Thoracic aorta (tissue), 2 donors: ENCODE results near the gene REXO5. TPM values are rescaled to one million over a fixed set of nuclear protein-coding genes. Genes with fewer than 3 reads are reported as not detected.

ENCODE experiments used
- ATAC-seq: fragments of 150-250 bp; one replicate; pipeline ENCODE4 v1.8.0; 2017; ENCODE audit warnings: low read depth; ENCODE audit not compliant: insufficient number of reproducible peaks, low FRiP score
- DNase-seq: peaks from one replicate; pipeline ENCODE4 v3.0.0-alpha.2; 2020; ENCODE audit warnings: low spot score
- H3K27ac ChIP-seq, 2 donors: fragments of 200-600 bp; sonication (generic); 1 replicate in 1 of 2; 2 replicates in 1 of 2; pipeline ENCODE4 v1.5.1; 2016; ENCODE audit warnings: mild to moderate bottlenecking in 2 of 2, moderate library complexity in 2 of 2
- H3K27me3 ChIP-seq: fragments of 200-600 bp; sonication (generic); replicated peaks from 2 replicates; pipeline ENCODE4 v1.6.0; 2016; ENCODE audit warnings: mild to moderate bottlenecking; ENCODE audit not compliant: insufficient read depth
- H3K36me3 ChIP-seq: fragments of 200-600 bp; sonication (generic); one replicate; pipeline ENCODE4 v1.5.1; 2016
- H3K4me1 ChIP-seq, 2 donors: fragments of 200-600 bp; sonication (generic); 1 replicate in 1 of 2; 2 replicates in 1 of 2; pipeline versions ENCODE4 v1.5.1 to v1.6.0; 2016; ENCODE audit warnings: low read depth in 2 of 2, mild to moderate bottlenecking in 1 of 2; ENCODE audit not compliant: control insufficient read depth in 1 of 2
- H3K4me3 ChIP-seq: fragments of 200-600 bp; sonication (generic); 2 replicates; pipeline ENCODE4 v1.5.1; 2016; ENCODE audit warnings: mild to moderate bottlenecking
- H3K9me3 ChIP-seq: fragments of 200-600 bp; sonication (generic); 2 replicates; pipeline ENCODE4 v1.5.1; 2016
- CTCF ChIP-seq: fragments of 200-600 bp; sonication (generic); IDR thresholded peaks from one replicate; pipeline ENCODE4 v1.5.1; 2019; ENCODE audit warnings: antibody characterized with exemption
- total RNA-seq, 2 donors: library from RNA; depleted of rRNA; stranded (reverse); fragments of >200 nt; gene quantifications; one replicate each; pipeline versions ENCODE4 v1.1.0 to v1.2.3, GENCODE V29; 2016

REXO5 gene
- total RNA-seq, 2 donors from 2014 or later: 6.5 TPM; not detected in 1

DNA sequence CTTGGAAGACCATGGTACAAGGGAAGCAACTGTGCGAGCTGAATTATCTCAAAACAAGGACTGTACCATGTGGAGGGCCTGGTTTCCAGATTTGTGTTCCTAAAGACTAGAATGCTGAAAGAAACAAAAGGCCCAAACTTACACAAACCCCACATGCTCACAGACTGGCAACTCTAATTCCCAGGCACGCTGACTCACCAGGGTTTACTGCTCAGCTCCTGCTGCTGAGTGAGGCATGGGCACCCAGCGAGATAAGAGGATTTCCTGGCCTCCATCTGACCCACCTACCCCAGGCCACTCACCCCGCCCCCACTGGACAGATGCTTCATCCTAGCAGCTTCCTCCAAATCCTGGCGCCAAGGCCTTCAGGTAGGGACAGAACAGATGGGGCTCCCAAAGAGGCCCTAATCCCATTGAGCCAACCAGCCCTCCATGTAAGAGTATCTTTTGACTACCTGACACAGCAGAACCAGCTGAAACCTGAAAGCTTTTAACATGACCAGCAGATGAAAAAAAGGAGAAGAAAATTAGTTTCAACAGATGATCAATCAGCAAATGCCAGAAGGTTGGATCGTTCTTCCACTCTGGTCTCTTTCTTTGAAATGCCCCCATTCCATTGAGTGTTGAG is 59.9 kb downstream of the REXO5 start:
- Histone ChIP-seq H3K36me3 (peaks cover 6% of the 10 kb centered on the region), H3K27ac (peak overlapping the region; percentile 84 to 88), H3K4me3 (no peak overlapping the region), H3K27me3 (no peaks in the 10 kb centered on the region), H3K4me1 (peaks cover 65 to 87% of the 10 kb centered on the region in 2 donors), H3K9me3 (no peaks in the 10 kb centered on the region)
- DNase-seq: peak; percentile 66
- no peak for TF ChIP-seq CTCF
- ATAC-seq: peak; percentile 66

GRCh38 chr16:20866801-20867200 is 60.5 kb downstream of the REXO5 start:
- H3K9me3 ChIP-seq: no peaks in the 10 kb centered on the region
- peak overlapping the region; percentile 84 to 88 for H3K27ac ChIP-seq
- TF ChIP-seq CTCF: no peak
- H3K36me3 ChIP-seq: peaks cover 3% of the 10 kb centered on the region
- H3K4me3 ChIP-seq: no peak overlapping the region
- ATAC-seq (no peak), DNase-seq (no peak)
- no peaks in the 10 kb centered on the region for H3K27me3 ChIP-seq
- peaks cover 71 to 87% of the 10 kb centered on the region in 2 donors for H3K4me1 ChIP-seq

DNA sequence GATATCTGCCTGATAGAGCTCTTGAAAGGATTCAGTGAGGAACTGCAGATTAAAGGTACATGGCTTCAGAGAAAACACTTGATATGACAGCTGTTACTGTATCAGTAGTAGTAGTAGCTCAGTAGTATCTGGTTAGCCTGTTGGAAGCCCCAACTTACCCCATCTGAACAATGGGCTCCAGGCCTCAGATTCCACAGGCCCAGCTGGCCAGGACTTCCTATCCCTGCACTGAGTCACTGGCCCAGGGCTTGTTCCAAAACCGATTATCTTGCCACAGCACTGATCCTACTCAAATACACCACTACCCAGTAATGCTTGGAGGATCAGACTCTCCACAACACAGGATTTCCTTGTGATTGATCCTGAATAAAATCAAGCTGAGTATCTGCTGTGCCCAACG is 61.3 kb downstream of the REXO5 start:
- DNase-seq: no peak

DNA sequence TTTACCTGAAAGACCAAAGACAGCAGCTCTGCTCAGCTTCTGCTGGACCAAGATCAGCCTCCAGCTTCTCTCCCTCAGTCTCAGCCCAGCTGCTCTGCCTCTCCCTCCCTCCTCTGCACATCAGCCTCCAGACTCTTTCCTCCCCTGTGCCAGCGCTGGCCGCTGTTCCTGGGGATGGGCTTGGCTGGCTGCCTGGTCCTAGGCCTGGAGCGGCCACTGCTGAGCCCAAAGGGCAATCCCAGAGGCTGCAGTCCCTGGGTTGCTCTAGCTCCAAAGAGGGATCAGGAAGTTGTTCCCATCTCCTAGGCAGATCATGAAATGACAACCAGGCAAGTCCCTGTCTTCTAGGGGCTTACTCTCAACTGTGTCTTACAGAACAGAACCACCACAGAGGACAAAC is 62.6 kb downstream of the REXO5 start:
- TF ChIP-seq CTCF: no peak
- Histone ChIP-seq H3K27me3 (no peaks in the 10 kb centered on the region), H3K9me3 (no peaks in the 10 kb centered on the region), H3K4me1 (peaks cover 89 to 97% of the 10 kb centered on the region in 2 donors), H3K4me3 (peak overlapping the region; percentile 6), H3K36me3 (no peaks in the 10 kb centered on the region), H3K27ac (peak overlapping the region; percentile 84 to 88)
- ATAC-seq (no peak), DNase-seq (peak; percentile 24)

More for the DNA sequence above, 61.3 kb downstream of the REXO5 start:
- Histone ChIP-seq H3K27ac (peak overlapping the region; percentile 84 to 88), H3K27me3 (no peaks in the 10 kb centered on the region), H3K9me3 (no peaks in the 10 kb centered on the region), H3K36me3 (no peaks in the 10 kb centered on the region), H3K4me3 (no peak overlapping the region), H3K4me1 (peaks cover 78 to 92% of the 10 kb centered on the region in 2 donors)
- ATAC-seq: no peak
- no peak for TF ChIP-seq CTCF

GRCh38 chr16:20870122-20870820 is 63.9 kb downstream of the REXO5 start:
- H3K9me3 ChIP-seq: no peaks in the 10 kb centered on the region
- TF ChIP-seq CTCF: no peak
- H3K27ac ChIP-seq: peak overlapping the region; percentile 84 to 88
- ATAC-seq: no peak
- H3K4me3 ChIP-seq: no peak overlapping the region
- H3K36me3 ChIP-seq: no peaks in the 10 kb centered on the region
- DNase-seq: no peak
- peaks cover 97 to 100% of the 10 kb centered on the region in 2 donors for H3K4me1 ChIP-seq
- H3K27me3 ChIP-seq: no peaks in the 10 kb centered on the region
